ENCODE measurements around the gene LILRB3. TPM values are rescaled to one million over a fixed set of nuclear protein-coding genes. Genes with fewer than 3 reads are reported as not detected.

The LILRB3 gene
- total RNA-seq, 1 donor from 2014 or later, result not detected

- Mint-ChIP-seq H3K36me3 (ENCODE audit: unreplicated experiment) (no peaks in the 10 kb centered on the region), H3K27me3 (ENCODE audit: unreplicated experiment) (peaks cover 7% of the 10 kb centered on the region), H3K4me1 (ENCODE audit: unreplicated experiment) (no peaks in the 10 kb centered on the region), H3K27ac (ENCODE audit: unreplicated experiment) (no peak overlapping the region), H3K9me3 (ENCODE audit: unreplicated experiment) (no peaks in the 10 kb centered on the region), H3K4me3 (ENCODE audit: unreplicated experiment) (no peak overlapping the region)
- no peak for DNase-seq (ENCODE audit: extremely low spot score, unreplicated experiment)
- no peak for TF ChIP-seq CTCF (IDR thresholded peaks at IDR 0.05)
These were observed 31.5 kb upstream of the LILRB3 start for GRCh38 chr19:54254195-54254906.

- no peaks in the 10 kb centered on the region for H3K4me1 Mint-ChIP-seq (ENCODE audit: unreplicated experiment)
- H3K4me3 Mint-ChIP-seq (ENCODE audit: unreplicated experiment), result no peak overlapping the region
- no peak for TF ChIP-seq CTCF (IDR thresholded peaks at IDR 0.05)
- H3K36me3 Mint-ChIP-seq (ENCODE audit: unreplicated experiment), result no peaks in the 10 kb centered on the region
- H3K9me3 Mint-ChIP-seq (ENCODE audit: unreplicated experiment), result no peaks in the 10 kb centered on the region
- DNase-seq (ENCODE audit: extremely low spot score, unreplicated experiment), result no peak
- H3K27ac Mint-ChIP-seq (ENCODE audit: unreplicated experiment), result no peak overlapping the region
- peaks cover 8% of the 10 kb centered on the region for H3K27me3 Mint-ChIP-seq (ENCODE audit: unreplicated experiment)
These were observed 30.8 kb upstream of the LILRB3 start for GRCh38 chr19:54253331-54254194.

- TF ChIP-seq CTCF (IDR thresholded peaks at IDR 0.05), result no peak
- Mint-ChIP-seq H3K27ac (ENCODE audit: unreplicated experiment) (no peak overlapping the region), H3K4me3 (ENCODE audit: unreplicated experiment) (no peak overlapping the region), H3K9me3 (ENCODE audit: unreplicated experiment) (no peaks in the 10 kb centered on the region), H3K36me3 (ENCODE audit: unreplicated experiment) (no peaks in the 10 kb centered on the region), H3K4me1 (ENCODE audit: unreplicated experiment) (peaks cover under 1% of the 10 kb centered on the region), H3K27me3 (ENCODE audit: unreplicated experiment) (peaks cover 8% of the 10 kb centered on the region)
- DNase-seq (ENCODE audit: extremely low spot score, unreplicated experiment), result no peak
These were observed 30.0 kb upstream of the LILRB3 start for GRCh38 chr19:54252845-54253244.

- Mint-ChIP-seq H3K27ac (ENCODE audit: unreplicated experiment) (no peak overlapping the region), H3K4me1 (ENCODE audit: unreplicated experiment) (peaks cover 3% of the 10 kb centered on the region), H3K27me3 (ENCODE audit: unreplicated experiment) (peaks cover 6% of the 10 kb centered on the region), H3K9me3 (ENCODE audit: unreplicated experiment) (no peaks in the 10 kb centered on the region), H3K4me3 (ENCODE audit: unreplicated experiment) (no peak overlapping the region), H3K36me3 (ENCODE audit: unreplicated experiment) (no peaks in the 10 kb centered on the region)
- TF ChIP-seq CTCF (IDR thresholded peaks at IDR 0.05), result no peak
- DNase-seq (ENCODE audit: extremely low spot score, unreplicated experiment), result no peak
These were observed 29.4 kb upstream of the LILRB3 start for GRCh38 chr19:54252243-54252642.

GRCh38 chr19:54248016-54248601, 25.3 kb upstream of the LILRB3 start:
- Mint-ChIP-seq H3K4me1 (ENCODE audit: unreplicated experiment) (peaks cover 3% of the 10 kb centered on the region), H3K36me3 (ENCODE audit: unreplicated experiment) (no peaks in the 10 kb centered on the region), H3K27me3 (ENCODE audit: unreplicated experiment) (peaks cover 6% of the 10 kb centered on the region), H3K4me3 (ENCODE audit: unreplicated experiment) (no peak overlapping the region), H3K9me3 (ENCODE audit: unreplicated experiment) (no peaks in the 10 kb centered on the region), H3K27ac (ENCODE audit: unreplicated experiment) (no peak overlapping the region)
- no peak for DNase-seq (ENCODE audit: extremely low spot score, unreplicated experiment)
- TF ChIP-seq CTCF (IDR thresholded peaks at IDR 0.05), result no peak
